Activated naive CD4-positive, alpha-beta T cell treated with anti-CD3 and anti-CD28 coated beads, Interleukin-2, amount 10 ng/mL, durations not matched to agents 7 days and 5 days (primary cell): ENCODE data around the gene MTFR2.
"Not testable (repeated sequence)": the region's sequence is repeated elsewhere in the genome, so short reads cannot be mapped to it uniquely, and the experiment has no call there.

ENCODE experiments used
- CTCF ChIA-PET: fragments of 350-600 bp; sonication (Branson Sonifier 250); formaldehyde crosslinking; loops from one replicate; lab custom pipeline; 2021; ENCODE audit warnings: antibody characterized with exemption; lab: Charles Lee
- DNase-seq: peaks from one replicate; pipeline ENCODE4 v3.0.0-alpha.2; 2020
- H3K27ac Mint-ChIP-seq: one replicate; pipeline ENCODE4 v1.8.0; 2021; ENCODE audit warnings: mild to moderate bottlenecking, moderate library complexity, mixed read lengths
- H3K27me3 Mint-ChIP-seq: one replicate; pipeline ENCODE4 v1.8.0; 2021; ENCODE audit warnings: mild to moderate bottlenecking, mixed read lengths
- H3K36me3 Mint-ChIP-seq: one replicate; pipeline ENCODE4 v1.8.0; 2021; ENCODE audit warnings: mixed read lengths
- H3K4me1 Mint-ChIP-seq: one replicate; pipeline ENCODE4 v1.8.0; 2021; ENCODE audit warnings: mixed read lengths
- H3K4me3 Mint-ChIP-seq: one replicate; pipeline ENCODE4 v1.8.0; 2021; ENCODE audit warnings: mild to moderate bottlenecking, moderate library complexity, mixed read lengths
- H3K9me3 Mint-ChIP-seq: one replicate; pipeline ENCODE4 v1.8.0; 2021; ENCODE audit warnings: mixed read lengths

Gene MTFR2

GRCh38 chr6:136226027-136226673, 24.0 kb downstream of the MTFR2 start:
- Mint-ChIP-seq H3K27me3 (no peaks in the 10 kb centered on the region), H3K9me3 (no peaks in the 10 kb centered on the region), H3K36me3 (peaks cover 16% of the 10 kb centered on the region), H3K4me3 (no peak overlapping the region), H3K27ac (no peak overlapping the region), H3K4me1 (no peaks in the 10 kb centered on the region)
- peak; percentile 64 for DNase-seq
- CTCF ChIA-PET, result interaction anchor here (0.6 to 2.7 kb wide), 42 partner anchors 8 to 801 kb away, joined by 3 to 40 read pairs (median 4); partner anchors contain the start of gene MTFR2

GRCh38 chr6:136225496-136225895, 24.6 kb downstream of the MTFR2 start:
- CTCF ChIA-PET, result interaction anchor here (0.7 to 2.7 kb wide), 19 partner anchors 9 to 775 kb away, joined by 3 to 40 read pairs (median 7); partner anchors contain the start of gene MTFR2
- Mint-ChIP-seq H3K9me3 (no peaks in the 10 kb centered on the region), H3K4me1 (no peaks in the 10 kb centered on the region), H3K4me3 (no peak overlapping the region), H3K27me3 (no peaks in the 10 kb centered on the region), H3K27ac (no peak overlapping the region), H3K36me3 (peaks cover 10% of the 10 kb centered on the region)
- DNase-seq, result no peak

GRCh38 chr6:136224974-136225373, 25.1 kb downstream of the MTFR2 start:
- DNase-seq, H3K9me3 Mint-ChIP-seq, H3K4me3 Mint-ChIP-seq, H3K36me3 Mint-ChIP-seq, H3K27me3 Mint-ChIP-seq, H3K4me1 Mint-ChIP-seq, H3K27ac Mint-ChIP-seq: not testable (repeated sequence)
- CTCF ChIA-PET, result interaction anchor here (1.6 kb wide), 1 partner anchor 550 kb away, joined by 3 read pairs; no protein-coding TSS in a partner anchor

- no peaks in the 10 kb centered on the region for H3K4me1 Mint-ChIP-seq
- CTCF ChIA-PET, result interaction anchor here (1.3 to 1.5 kb wide), 2 partner anchors 9 to 307 kb away, joined by 3 to 5 read pairs; no protein-coding TSS in a partner anchor
Observed at GRCh38 chr6:136216503-136217401, 33.4 kb downstream of the MTFR2 start.

GRCh38 chr6:136213853-136214252, 36.3 kb downstream of the MTFR2 start:
- Mint-ChIP-seq H3K27ac (no peak overlapping the region), H3K4me3 (no peak overlapping the region), H3K36me3 (no peaks in the 10 kb centered on the region), H3K4me1 (no peaks in the 10 kb centered on the region), H3K9me3 (no peaks in the 10 kb centered on the region), H3K27me3 (no peaks in the 10 kb centered on the region)
- DNase-seq, result no peak
- CTCF ChIA-PET, result no interaction called here

More at GRCh38 chr6:136216503-136217401, 33.4 kb downstream of the MTFR2 start:
- no peak for DNase-seq
- no peaks in the 10 kb centered on the region for H3K27me3 Mint-ChIP-seq
- no peaks in the 10 kb centered on the region for H3K36me3 Mint-ChIP-seq
- no peak overlapping the region for H3K27ac Mint-ChIP-seq
- no peak overlapping the region for H3K4me3 Mint-ChIP-seq
- H3K9me3 Mint-ChIP-seq, result no peaks in the 10 kb centered on the region

GRCh38 chr6:136213012-136213539, 37.0 kb downstream of the MTFR2 start:
- no peaks in the 10 kb centered on the region for H3K36me3 Mint-ChIP-seq
- no peaks in the 10 kb centered on the region for H3K9me3 Mint-ChIP-seq
- H3K4me3 Mint-ChIP-seq, result no peak overlapping the region
- no peak for DNase-seq
- no peak overlapping the region for H3K27ac Mint-ChIP-seq
- no peaks in the 10 kb centered on the region for H3K4me1 Mint-ChIP-seq
- CTCF ChIA-PET, result no interaction called here
- H3K27me3 Mint-ChIP-seq, result no peaks in the 10 kb centered on the region

- no peaks in the 10 kb centered on the region for H3K4me1 Mint-ChIP-seq
- no peak for DNase-seq
- no peak overlapping the region for H3K27ac Mint-ChIP-seq
- no peak overlapping the region for H3K4me3 Mint-ChIP-seq
- CTCF ChIA-PET, result no interaction called here
- H3K9me3 Mint-ChIP-seq, result no peaks in the 10 kb centered on the region
- H3K27me3 Mint-ChIP-seq, result no peaks in the 10 kb centered on the region
- H3K36me3 Mint-ChIP-seq, result no peaks in the 10 kb centered on the region
Observed at GRCh38 chr6:136212608-136213007, 37.5 kb downstream of the MTFR2 start.

- Mint-ChIP-seq H3K27ac (no peak overlapping the region), H3K4me1 (no peaks in the 10 kb centered on the region), H3K9me3 (no peaks in the 10 kb centered on the region), H3K27me3 (no peaks in the 10 kb centered on the region), H3K36me3 (no peaks in the 10 kb centered on the region), H3K4me3 (no peak overlapping the region)
- CTCF ChIA-PET, result no interaction called here
- no peak for DNase-seq
Observed at GRCh38 chr6:136210398-136211165, 39.5 kb downstream of the MTFR2 start.

- Mint-ChIP-seq H3K4me1 (no peaks in the 10 kb centered on the region), H3K4me3 (no peak overlapping the region), H3K27ac (no peak overlapping the region), H3K27me3 (no peaks in the 10 kb centered on the region), H3K36me3 (no peaks in the 10 kb centered on the region), H3K9me3 (no peaks in the 10 kb centered on the region)
- CTCF ChIA-PET, result no interaction called here
- no peak for DNase-seq
Observed at GRCh38 chr6:136209496-136209895, 40.6 kb downstream of the MTFR2 start.

DNA sequence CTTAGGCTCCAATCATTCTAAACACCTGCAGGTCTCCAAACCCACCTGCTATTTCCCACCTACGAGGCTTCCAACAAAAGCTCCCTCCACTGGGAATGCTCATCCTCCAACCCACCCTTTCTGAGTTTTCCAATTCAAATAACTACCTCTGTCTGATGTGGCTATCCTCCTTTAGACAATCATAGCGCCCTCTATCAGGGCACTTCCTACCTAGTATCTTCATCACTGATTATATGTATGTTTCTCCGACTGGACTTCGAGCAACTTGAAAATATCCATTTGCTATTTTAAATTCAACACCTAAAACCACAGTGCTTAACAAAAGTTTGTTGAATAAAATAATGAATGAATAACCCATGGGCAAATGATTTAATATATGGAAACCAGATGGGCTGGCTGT, 41.3 kb downstream of the MTFR2 start:
- Mint-ChIP-seq H3K36me3 (no peaks in the 10 kb centered on the region), H3K27ac (no peak overlapping the region), H3K9me3 (no peaks in the 10 kb centered on the region), H3K27me3 (no peaks in the 10 kb centered on the region), H3K4me3 (no peak overlapping the region), H3K4me1 (no peaks in the 10 kb centered on the region)
- CTCF ChIA-PET, result no interaction called here
- no peak for DNase-seq

- Mint-ChIP-seq H3K27me3 (peaks cover 3% of the 10 kb centered on the region), H3K4me3 (no peak overlapping the region), H3K9me3 (no peaks in the 10 kb centered on the region), H3K4me1 (no peaks in the 10 kb centered on the region), H3K27ac (no peak overlapping the region), H3K36me3 (no peaks in the 10 kb centered on the region)
- CTCF ChIA-PET, result no interaction called here
- DNase-seq, result no peak
Observed at GRCh38 chr6:136201732-136202131, 48.4 kb downstream of the MTFR2 start.

GRCh38 chr6:136192902-136193301, 57.2 kb downstream of the MTFR2 start:
- no peaks in the 10 kb centered on the region for H3K4me1 Mint-ChIP-seq
- no peaks in the 10 kb centered on the region for H3K36me3 Mint-ChIP-seq
- DNase-seq, result no peak
- no peaks in the 10 kb centered on the region for H3K27me3 Mint-ChIP-seq
- no peak overlapping the region for H3K27ac Mint-ChIP-seq
- H3K9me3 Mint-ChIP-seq, result no peaks in the 10 kb centered on the region
- CTCF ChIA-PET, result no interaction called here
- no peak overlapping the region for H3K4me3 Mint-ChIP-seq

DNA sequence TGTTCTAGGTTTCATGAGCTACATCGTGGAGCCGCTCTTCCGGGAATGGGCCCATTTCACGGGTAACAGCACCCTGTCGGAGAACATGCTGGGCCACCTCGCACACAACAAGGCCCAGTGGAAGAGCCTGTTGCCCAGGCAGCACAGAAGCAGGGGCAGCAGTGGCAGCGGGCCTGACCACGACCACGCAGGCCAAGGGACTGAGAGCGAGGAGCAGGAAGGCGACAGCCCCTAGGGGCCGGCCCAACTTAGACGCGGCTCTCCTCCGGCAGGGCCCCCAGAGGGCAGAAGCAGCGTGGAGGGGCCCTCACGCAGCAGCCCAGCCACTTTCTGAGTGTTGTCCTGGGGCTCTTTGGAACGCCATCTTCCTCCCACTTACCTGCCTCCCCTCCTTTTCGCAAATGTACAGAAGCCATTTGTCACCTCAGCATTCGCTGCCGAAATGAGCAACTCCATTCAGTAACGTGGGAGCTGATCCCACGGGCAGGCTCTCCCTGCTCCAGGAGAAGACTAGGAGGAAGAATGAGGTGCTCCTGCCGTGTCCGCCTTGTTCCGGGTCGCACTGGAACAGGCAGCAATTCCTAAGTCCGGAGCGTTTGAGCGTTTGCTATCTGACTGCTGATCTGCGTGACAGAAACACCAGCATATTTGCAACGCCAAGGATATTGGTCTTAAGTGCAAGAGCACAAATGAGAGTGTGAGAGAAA, 58.4 kb downstream of the MTFR2 start:
- no peaks in the 10 kb centered on the region for H3K4me1 Mint-ChIP-seq
- CTCF ChIA-PET, result no interaction called here
- H3K9me3 Mint-ChIP-seq, result no peaks in the 10 kb centered on the region
- no peaks in the 10 kb centered on the region for H3K36me3 Mint-ChIP-seq
- DNase-seq, result no peak
- H3K4me3 Mint-ChIP-seq, result no peak overlapping the region
- no peak overlapping the region for H3K27ac Mint-ChIP-seq
- no peaks in the 10 kb centered on the region for H3K27me3 Mint-ChIP-seq
